Measurements from ENCODE around the gene CAMK2B. TPM values are rescaled to one million over a fixed set of nuclear protein-coding genes. Genes with fewer than 3 reads are reported as not detected.

CAMK2B gene
- total RNA-seq, 1 experiment from 2014 or later, result not detected

GRCh38 chr7:44333911-44334733 lies 8.7 kb upstream of the CAMK2B start:
- Mint-ChIP-seq H3K9me3 (ENCODE audit: unreplicated experiment) (no peaks in the 10 kb centered on the region), H3K27ac (ENCODE audit: unreplicated experiment) (no peak overlapping the region), H3K36me3 (ENCODE audit: insufficient read depth, unreplicated experiment) (no peaks in the 10 kb centered on the region), H3K4me3 (ENCODE audit: unreplicated experiment) (no peak overlapping the region), H3K4me1 (ENCODE audit: low read depth, unreplicated experiment) (no peaks in the 10 kb centered on the region), H3K27me3 (ENCODE audit: insufficient read depth, unreplicated experiment) (peaks cover 22% of the 10 kb centered on the region)
- Histone ChIP-seq H3K36me3 (ENCODE audit: control insufficient read depth, insufficient read depth, low read length) (no peaks in the 10 kb centered on the region), H3K4me3 (ENCODE audit: low read depth, low read length) (no peak overlapping the region), H3K9me3 (no peaks in the 10 kb centered on the region), H3K4me1 (no peaks in the 10 kb centered on the region), H3K27me3 (replicated peaks; ENCODE audit: control insufficient read depth, insufficient read depth, low read length) (no peaks in the 10 kb centered on the region)
- ChIA-PET CTCF (no interaction called here), POLR2A (no interaction called here)
- no peak for TF ChIP-seq CTCF (IDR thresholded peaks at IDR 0.05; ENCODE audit: insufficient read depth in 1 of 2, low read depth in 1 of 2, low read length in 1 of 2, severe bottlenecking in 1 of 2, unreplicated experiment in 1 of 2)
- no peak for DNase-seq
- intact Hi-C loops (cut with micrococcal nuclease; ENCODE audit: unreplicated experiment), result no loop called here
- no TSS peak for BruUV-seq (replicated peaks)

- BruUV-seq (replicated peaks), result no TSS peak
- POLR2A ChIA-PET, result no interaction called here
- CTCF ChIA-PET, result no interaction called here
Observed at GRCh38 chr7:44331682-44332081, 6.3 kb upstream of the CAMK2B start.

GRCh38 chr7:44330331-44330730 lies 4.9 kb upstream of the CAMK2B start:
- Histone ChIP-seq H3K9me3 (no peaks in the 10 kb centered on the region), H3K36me3 (ENCODE audit: control insufficient read depth, insufficient read depth, low read length) (no peaks in the 10 kb centered on the region), H3K4me1 (no peaks in the 10 kb centered on the region), H3K27me3 (replicated peaks; ENCODE audit: control insufficient read depth, insufficient read depth, low read length) (peaks cover 2% of the 10 kb centered on the region), H3K4me3 (ENCODE audit: low read depth, low read length) (no peak overlapping the region)
- Mint-ChIP-seq H3K4me1 (ENCODE audit: low read depth, unreplicated experiment) (peaks cover 7% of the 10 kb centered on the region), H3K36me3 (ENCODE audit: insufficient read depth, unreplicated experiment) (no peaks in the 10 kb centered on the region), H3K27ac (ENCODE audit: unreplicated experiment) (no peak overlapping the region), H3K27me3 (ENCODE audit: insufficient read depth, unreplicated experiment) (peaks cover 15% of the 10 kb centered on the region), H3K9me3 (ENCODE audit: unreplicated experiment) (no peaks in the 10 kb centered on the region), H3K4me3 (ENCODE audit: unreplicated experiment) (no peak overlapping the region)
- intact Hi-C loops (cut with micrococcal nuclease; ENCODE audit: unreplicated experiment), result no loop called here
- ChIA-PET CTCF (no interaction called here), POLR2A (no interaction called here)
- no peak for TF ChIP-seq CTCF (IDR thresholded peaks at IDR 0.05; ENCODE audit: insufficient read depth in 1 of 2, low read depth in 1 of 2, low read length in 1 of 2, severe bottlenecking in 1 of 2, unreplicated experiment in 1 of 2)
- no TSS peak for BruUV-seq (replicated peaks)
- DNase-seq, result no peak

More at GRCh38 chr7:44331682-44332081, 6.3 kb upstream of the CAMK2B start:
- no peaks in the 10 kb centered on the region for H3K36me3 Mint-ChIP-seq (ENCODE audit: insufficient read depth, unreplicated experiment)
- no peaks in the 10 kb centered on the region; the same call in 1 of the 2 replicates for H3K27me3 ChIP-seq (replicated peaks; ENCODE audit: control insufficient read depth, insufficient read depth, low read length)
- TF ChIP-seq CTCF (IDR thresholded peaks at IDR 0.05; ENCODE audit: insufficient read depth in 1 of 2, low read depth in 1 of 2, low read length in 1 of 2, severe bottlenecking in 1 of 2, unreplicated experiment in 1 of 2), result no peak
- intact Hi-C loops (cut with micrococcal nuclease; ENCODE audit: unreplicated experiment), result no loop called here
- H3K9me3 ChIP-seq, result no peaks in the 10 kb centered on the region
- H3K27me3 Mint-ChIP-seq (ENCODE audit: insufficient read depth, unreplicated experiment), result peaks cover 19% of the 10 kb centered on the region
- H3K4me3 ChIP-seq (ENCODE audit: low read depth, low read length), result no peak overlapping the region
- DNase-seq, result no peak
- H3K36me3 ChIP-seq (ENCODE audit: control insufficient read depth, insufficient read depth, low read length), result no peaks in the 10 kb centered on the region
- H3K4me1 ChIP-seq, result no peaks in the 10 kb centered on the region
- no peaks in the 10 kb centered on the region for H3K9me3 Mint-ChIP-seq (ENCODE audit: unreplicated experiment)
- no peaks in the 10 kb centered on the region for H3K4me1 Mint-ChIP-seq (ENCODE audit: low read depth, unreplicated experiment)
- H3K4me3 Mint-ChIP-seq (ENCODE audit: unreplicated experiment), result no peak overlapping the region
- H3K27ac Mint-ChIP-seq (ENCODE audit: unreplicated experiment), result no peak overlapping the region

Data from Caco-2 (cell line).